Heart left ventricle (tissue), 16 donors: Measurements from ENCODE around the gene SCN8A. TPM values are rescaled to one million over a fixed set of nuclear protein-coding genes. Genes with fewer than 3 reads are reported as not detected.
A peak's percentile ranks its signal among the peaks of the same experiment; 100 is the strongest.
"Not testable (repeated sequence)": the region's sequence is repeated elsewhere in the genome, so short reads cannot be mapped to it uniquely, and the experiment has no call there.

Experiments
- ATAC-seq, 4 donors: fragments of 200-7000 bp; cut with Tn5 transposase; one replicate each; pipeline ENCODE4 v1.9.1; 2020 to 2022; ENCODE audit warnings: moderate library complexity in 4 of 4, mild to moderate bottlenecking in 3 of 4, moderate number of reproducible peaks in 1 of 4
- DNase-seq, 5 donors: peaks; one replicate each; pipeline ENCODE4 v3.0.0-alpha.2; 2020
- H3K27ac ChIP-seq, 12 donors: fragments of 200-600 bp; sonication (generic) in 4 of 12; one replicate each; pipeline versions ENCODE4 v1.5.0 to v1.8.0; 2016 to 2022; ENCODE audit warnings: mild to moderate bottlenecking in 2 of 12
- H3K27me3 ChIP-seq, 9 donors: fragments of 200-600 bp; sonication (generic) in 2 of 9; one replicate each; pipeline versions ENCODE4 v1.5.1 to v1.8.0; 2016 to 2022; ENCODE audit warnings: mild to moderate bottlenecking in 3 of 9
- H3K36me3 ChIP-seq, 9 donors: fragments of 200-600 bp; sonication (generic) in 2 of 9; one replicate each; pipeline versions ENCODE4 v1.5.0 to v1.8.0; 2018 to 2022; ENCODE audit warnings: mild to moderate bottlenecking in 2 of 9
- H3K4me1 ChIP-seq, 12 donors: fragments of 200-600 bp; sonication (generic) in 4 of 12; one replicate each; pipeline versions ENCODE4 v1.5.0 to v1.8.0; 2016 to 2022; ENCODE audit warnings: mild to moderate bottlenecking in 3 of 12
- H3K4me3 ChIP-seq, 12 donors: fragments of 200-600 bp; sonication (generic) in 4 of 12; one replicate each; pipeline versions ENCODE4 v1.5.0 to v1.8.0; 2017 to 2022; ENCODE audit warnings: mild to moderate bottlenecking in 9 of 12, moderate library complexity in 4 of 12
- H3K9me3 ChIP-seq, 12 donors: fragments of 200-600 bp; sonication (generic) in 4 of 12; one replicate each; pipeline versions ENCODE4 v1.5.0 to v1.8.0; 2016 to 2022; ENCODE audit warnings: mild to moderate bottlenecking in 1 of 12
- POLR2A ChIP-seq, 2 donors: fragments of 450-650 bp; IDR thresholded peaks; one replicate each; pipeline ENCODE4 v1.6.1; 2017; ENCODE audit warnings: antibody characterized with exemption in 2 of 2, mild to moderate bottlenecking in 2 of 2, moderate library complexity in 2 of 2
- WGBS, 4 donors: extraction: QIAGEN DNeasy Blood & Tissue Kit in 2 of 4; methylation state at CpG; one replicate each; pipeline versions ENCODE4 v1.1.5 to v1.1.7; 2013 to 2018; 5-methylcytosine and 5-hydroxymethylcytosine counted together
- intact Hi-C, 10 donors: fragments of 100-400 bp; cut with DNase I; formaldehyde crosslinking; loops; one replicate each; pipeline versions ENCODE4 v1.11.1 to v1.14.2; 2022
- polyA plus RNA-seq, 2 donors: library from polyadenylated mRNA; stranded (reverse); fragments of 200-250 nt; gene quantifications; one replicate each; pipeline ENCODE4 v1.2.3, GENCODE V29; 2013
- total RNA-seq, 9 donors: library from RNA; depleted of rRNA in 2 of 9; stranded (reverse); fragments of >200 nt in 2 of 9; fragmentation: NEBNext Ultra II Directional in 3 of 9; extraction: Animal tissue kit (Norgen Biotek cat#: 25700) in 3 of 9; gene quantifications; one replicate each; pipeline versions ENCODE4 v1.1.0 to v1.2.4, GENCODE V29; 2016 to 2023
- TF ChIP-seq, protein P1 (sequence below), 12 donors: fragments of 200-600 bp; sonication (generic) in 4 of 12; IDR thresholded peaks; one replicate each; pipeline versions ENCODE4 v1.5.0 to v1.8.0; 2018 to 2022; ENCODE audit warnings: antibody characterized with exemption in 12 of 12, mild to moderate bottlenecking in 5 of 12
- donor health status: ischemic (EF 13 %, LVEDD 7.1; RV severe dilation, severe dysfunction).
- donor health status: healthy with polysubstance abuse.
- donor health status: DM: no; HTN: yes; CAD: no.
- donor health status: DM: no; HTN: no; CAD: no.
- donor health status: ischemic (EF 25% LVEDD 6.9; RV normal size, moderate dysfunction).
- donor health status: ischemic (EF 25% LVEDD 5.7; RV mildly dilated, moderate dysfunction).
- donor health status: healthy.
- donor health status: DM: yes; HTN: yes; CAD: no.
- donor health status: ischemic (EF 35%, LVEDD 5.7; RV mildly dilated, moderate dysfunction).
- donor health status: nonischemic (EF 11% LVEDD 7.7; RV severe dilation, severe dysfunction).
- donor health status: DM: yes; HTN: yes; CAD: no.
- donor health status: PGD.
- donor health status: ischemic (EF 29% LVEDD 5.4; RV normal size, mild dysfunction).
- donor health status: nonischemic (EF 23%, LVEDD 6.1; RV moderate dilation, normal function).

The SCN8A gene
- total and polyA plus RNA-seq, 11 donors = 0.17 to 0.97 (median 0.32) TPM

DNA sequence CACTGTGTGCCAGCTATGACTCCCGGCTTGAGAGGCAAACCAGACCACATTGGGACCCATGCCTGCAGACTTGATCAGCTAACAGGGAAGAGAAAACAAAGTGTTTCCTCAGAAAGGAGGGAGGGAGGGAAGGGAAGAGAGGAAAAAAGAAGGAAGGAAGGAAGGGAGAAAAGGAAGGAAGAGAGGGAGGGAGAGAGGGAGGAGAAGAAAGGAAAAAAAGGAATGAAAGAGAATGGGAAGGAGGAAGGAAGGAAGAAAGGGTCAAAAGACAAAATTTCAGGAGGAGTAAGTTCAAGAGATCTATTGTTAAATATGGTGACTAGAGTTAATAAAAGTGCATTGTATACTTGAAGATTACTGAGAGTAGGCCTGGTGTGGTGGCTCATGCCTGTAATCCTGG is 238.6 kb downstream of the SCN8A start:
- H3K27me3 ChIP-seq = peaks cover 0 to 17% (median 0%) of the 10 kb centered on the region in 9 donors
- intact Hi-C loops = loop anchor here in 1 of 10 donors (10.0 kb wide), 1 partner anchor 45 kb away; no protein-coding TSS in a partner anchor

DNA sequence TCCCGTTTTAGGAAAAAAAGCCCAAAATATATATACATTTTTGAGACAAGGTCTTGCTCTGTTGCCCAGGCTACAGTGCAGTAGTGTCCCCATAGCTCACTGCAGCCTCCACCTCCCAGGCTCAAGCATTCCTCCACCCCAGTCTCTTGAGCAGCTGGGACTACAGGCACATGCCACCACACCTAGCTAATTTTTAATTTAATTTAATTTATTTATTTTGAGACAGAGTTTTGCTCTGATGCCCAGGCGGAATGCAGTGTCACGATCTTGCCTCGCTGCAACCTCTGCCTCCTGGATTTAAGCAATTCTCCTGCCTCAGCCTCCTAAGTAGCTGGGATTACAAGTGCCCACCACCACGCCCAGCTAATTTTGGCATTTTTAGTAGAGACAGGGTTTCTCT is 240.8 kb downstream of the SCN8A start:
- peaks cover 0 to 17% (median 0%) of the 10 kb centered on the region in 9 donors for H3K27me3 ChIP-seq
- H3K9me3 ChIP-seq, H3K27ac ChIP-seq, DNase-seq, intact Hi-C loops, H3K4me3 ChIP-seq, H3K36me3 ChIP-seq, ATAC-seq: not testable (repeated sequence)
- WGBS, 4 donors = 84 to 88% (median 86%) methylated on average over 5 of the region's 5 CpGs
- H3K4me1 ChIP-seq = peaks cover 0 to 41% (median 5%) of the 10 kb centered on the region in 12 donors

More for the DNA sequence above, 238.6 kb downstream of the SCN8A start:
- ATAC-seq (no peak), DNase-seq (no peak)
- 83 to 100% (median 89%) methylated on average over 1 of the region's 1 CpG for WGBS, 4 donors
- no peak for TF ChIP-seq POLR2A (IDR thresholded peaks at IDR 0.05)
- TF ChIP-seq, protein P1, sequence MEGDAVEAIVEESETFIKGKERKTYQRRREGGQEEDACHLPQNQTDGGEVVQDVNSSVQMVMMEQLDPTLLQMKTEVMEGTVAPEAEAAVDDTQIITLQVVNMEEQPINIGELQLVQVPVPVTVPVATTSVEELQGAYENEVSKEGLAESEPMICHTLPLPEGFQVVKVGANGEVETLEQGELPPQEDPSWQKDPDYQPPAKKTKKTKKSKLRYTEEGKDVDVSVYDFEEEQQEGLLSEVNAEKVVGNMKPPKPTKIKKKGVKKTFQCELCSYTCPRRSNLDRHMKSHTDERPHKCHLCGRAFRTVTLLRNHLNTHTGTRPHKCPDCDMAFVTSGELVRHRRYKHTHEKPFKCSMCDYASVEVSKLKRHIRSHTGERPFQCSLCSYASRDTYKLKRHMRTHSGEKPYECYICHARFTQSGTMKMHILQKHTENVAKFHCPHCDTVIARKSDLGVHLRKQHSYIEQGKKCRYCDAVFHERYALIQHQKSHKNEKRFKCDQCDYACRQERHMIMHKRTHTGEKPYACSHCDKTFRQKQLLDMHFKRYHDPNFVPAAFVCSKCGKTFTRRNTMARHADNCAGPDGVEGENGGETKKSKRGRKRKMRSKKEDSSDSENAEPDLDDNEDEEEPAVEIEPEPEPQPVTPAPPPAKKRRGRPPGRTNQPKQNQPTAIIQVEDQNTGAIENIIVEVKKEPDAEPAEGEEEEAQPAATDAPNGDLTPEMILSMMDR (IDR thresholded peaks at IDR 0.05) = no peak
- no peaks in the 10 kb centered on the region for H3K9me3 ChIP-seq
- H3K4me1 ChIP-seq = peaks cover 0 to 49% (median 4%) of the 10 kb centered on the region in 12 donors
- no peaks in the 10 kb centered on the region for H3K36me3 ChIP-seq
- no peak overlapping the region for H3K27ac ChIP-seq
- H3K4me3 ChIP-seq = no peak overlapping the region

DNA sequence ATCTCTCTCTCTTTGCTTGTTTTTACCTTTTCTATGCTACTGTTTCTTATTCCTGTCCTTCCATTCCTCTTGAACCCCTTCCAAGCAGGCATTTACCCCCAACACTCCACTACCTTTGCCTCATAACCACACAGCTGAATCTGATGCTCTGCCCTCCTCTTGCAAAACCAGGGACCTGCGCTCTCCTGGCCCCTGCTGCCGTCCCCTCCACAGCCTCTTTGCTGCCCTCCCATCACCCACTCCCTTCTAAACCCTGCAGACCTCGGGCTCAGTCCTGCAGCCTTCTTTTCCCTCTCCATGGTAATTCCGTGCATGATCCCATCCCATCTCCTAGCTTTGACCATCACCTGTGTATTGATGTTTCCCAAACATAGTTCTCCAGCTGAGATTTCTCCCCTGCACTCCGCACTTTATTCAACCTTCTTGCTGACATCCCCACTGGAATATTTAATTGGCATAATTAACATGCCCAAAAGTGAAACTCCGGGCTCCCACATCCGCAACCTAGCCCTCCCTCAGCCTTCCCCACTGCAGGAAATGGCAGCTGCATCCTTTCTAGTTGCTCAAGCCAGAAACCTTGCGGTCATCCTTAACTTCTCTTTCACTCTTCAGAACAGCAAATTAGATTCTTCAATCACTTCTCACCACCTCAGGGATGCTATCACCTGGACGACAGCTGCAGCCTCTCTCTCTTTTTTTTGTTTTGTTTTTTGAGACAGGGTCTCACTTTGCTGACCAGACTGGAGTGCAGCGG is 241.5 kb downstream of the SCN8A start:
- DNase-seq = no peak
- Histone ChIP-seq H3K4me3 (peak overlapping the region in 1 of 12 donors; percentile 9), H3K4me1 (peaks cover 0 to 34% (median 4%) of the 10 kb centered on the region in 12 donors), H3K36me3 (no peaks in the 10 kb centered on the region), H3K27me3 (peaks cover 0 to 17% (median 0%) of the 10 kb centered on the region in 9 donors), H3K9me3 (no peaks in the 10 kb centered on the region), H3K27ac (no peak overlapping the region)
- no peak for ATAC-seq
- 39 to 45% (median 42%) methylated on average over 10 of the region's 10 CpGs for WGBS, 4 donors
- intact Hi-C loops = no loop called here
- TF ChIP-seq, protein P1 (IDR thresholded peaks at IDR 0.05) = no peak
- TF ChIP-seq POLR2A (IDR thresholded peaks at IDR 0.05) = no peak

DNA sequence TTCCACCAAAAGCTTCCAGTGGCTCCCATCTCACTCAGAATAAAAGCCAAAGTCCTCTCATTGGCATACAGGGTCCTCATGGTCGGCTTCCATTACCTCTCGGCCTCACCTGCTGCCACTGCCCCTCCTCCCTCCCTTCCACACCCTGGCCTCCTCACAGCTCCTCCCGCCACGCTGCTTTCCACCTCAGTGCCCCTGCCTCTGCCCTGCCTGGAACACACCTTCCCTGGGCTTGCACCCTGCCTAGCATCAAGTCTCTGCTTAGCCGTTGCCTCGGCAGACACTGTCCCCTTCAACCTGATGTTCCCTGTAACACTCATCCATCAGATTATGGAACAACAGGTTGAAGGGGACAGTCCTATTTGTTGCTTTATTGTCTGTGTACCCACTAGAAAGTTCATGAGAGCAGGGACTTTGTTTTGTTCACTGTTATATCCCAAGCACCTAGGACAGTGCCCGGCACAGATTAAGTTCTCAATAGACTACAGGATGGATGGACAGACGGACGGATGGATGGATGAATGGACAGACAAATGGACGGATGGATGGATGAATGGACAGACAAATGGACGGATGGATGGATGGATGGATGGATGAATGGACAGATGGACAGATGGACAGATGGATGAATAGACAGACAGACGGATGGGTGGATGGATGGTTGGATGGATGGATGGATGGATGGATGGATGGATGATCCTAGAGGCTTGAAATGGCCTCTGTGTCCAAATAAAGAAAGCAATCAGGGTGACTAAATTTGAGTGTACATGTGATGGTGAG is 242.6 kb downstream of the SCN8A start:
- TF ChIP-seq, protein P1 (IDR thresholded peaks at IDR 0.05) = no peak
- TF ChIP-seq POLR2A (IDR thresholded peaks at IDR 0.05) = no peak
- ATAC-seq (no peak), DNase-seq (no peak)
- H3K4me3 ChIP-seq = no peak overlapping the region
- no peaks in the 10 kb centered on the region for H3K36me3 ChIP-seq
- peaks cover 0 to 28% (median 9%) of the 10 kb centered on the region in 12 donors for H3K4me1 ChIP-seq
- H3K27ac ChIP-seq = no peak overlapping the region
- H3K9me3 ChIP-seq = no peaks in the 10 kb centered on the region
- intact Hi-C loops = no loop called here
- WGBS, 4 donors = 66 to 84% (median 77%) methylated on average over 12 of the region's 12 CpGs
- H3K27me3 ChIP-seq = peaks cover 0 to 17% (median 0%) of the 10 kb centered on the region in 9 donors
